Erythroblast (primary cell): Measurements from ENCODE around the gene CHTF18.

Experiments
- GATA1 ChIP-seq: IDR thresholded peaks from 2 replicates; pipeline ENCODE4 v1.6.1; 2011; ENCODE audit warnings: low read depth, mild to moderate bottlenecking, control low read depth, low read length, moderate library complexity
- POLR2A ChIP-seq: IDR thresholded peaks from 2 replicates; pipeline ENCODE4 v1.6.1; 2011; ENCODE audit warnings: mild to moderate bottlenecking, low read length

- TF ChIP-seq POLR2A (no peak), GATA1 (no peak)
Observed at GRCh38 chr16:778447-778846, 10.0 kb upstream of the CHTF18 start.
